CD4-positive, CD25-positive, alpha-beta regulatory T cell (primary cell): ENCODE measurements around the gene EME1. TPM values are rescaled to one million over a fixed set of nuclear protein-coding genes. Genes with fewer than 3 reads are reported as not detected.

Experiments
- ATAC-seq, 2 donors: fragments of 150-1000 bp; cut with Tn5 transposase; one replicate each; pipeline ENCODE4 v1.10.0; 2021; ENCODE audit warnings: low read depth in 2 of 2, moderate number of reproducible peaks in 2 of 2, moderate library complexity in 1 of 2
- DNase-seq, 3 donors: peaks; one replicate each; pipeline versions ENCODE4 v3.0.0 to v3.0.0-alpha.2; 2012 to 2022; ENCODE audit warnings: mixed read lengths in 1 of 3
- H3K27ac ChIP-seq: one replicate; pipeline ENCODE4 v1.7.0; 2013; ENCODE audit warnings: mild to moderate bottlenecking, low read length; ENCODE audit not compliant: insufficient read depth, poor library complexity, severe bottlenecking
- H3K27me3 ChIP-seq: one replicate; pipeline ENCODE4 v1.7.0; 2013; ENCODE audit warnings: low read length; ENCODE audit not compliant: control insufficient read depth, insufficient read depth
- H3K36me3 ChIP-seq: one replicate; pipeline ENCODE4 v1.7.0; 2013; ENCODE audit warnings: mild to moderate bottlenecking, low read length, moderate library complexity; ENCODE audit not compliant: control insufficient read depth, insufficient read depth
- H3K4me1 ChIP-seq: 2 replicates; pipeline ENCODE4 v1.7.0; 2013; ENCODE audit warnings: mild to moderate bottlenecking, low read length; ENCODE audit not compliant: insufficient read depth, control insufficient read depth, poor library complexity, severe bottlenecking
- H3K4me3 ChIP-seq: one replicate; pipeline ENCODE4 v1.7.0; 2013; ENCODE audit warnings: low read depth, mild to moderate bottlenecking, low read length, moderate library complexity
- H3K9me3 ChIP-seq, 2 experiments: 1 replicate in 1 of 2; 2 replicates in 1 of 2; pipeline ENCODE4 v1.7.0; 2013; ENCODE audit warnings: low read length in 2 of 2, mild to moderate bottlenecking in 1 of 2, moderate library complexity in 1 of 2; ENCODE audit not compliant: control insufficient read depth in 2 of 2
- H3K27ac Mint-ChIP-seq, 3 donors: one replicate each; pipeline ENCODE4 v1.8.0; 2020 to 2022; ENCODE audit warnings: mild to moderate bottlenecking in 3 of 3, mixed read lengths in 3 of 3, moderate library complexity in 2 of 3
- H3K27me3 Mint-ChIP-seq: one replicate; pipeline ENCODE4 v1.8.0; 2022; ENCODE audit warnings: mild to moderate bottlenecking, mixed read lengths
- H3K36me3 Mint-ChIP-seq: one replicate; pipeline ENCODE4 v1.8.0; 2020; ENCODE audit warnings: mixed read lengths
- H3K4me1 Mint-ChIP-seq, 4 donors: one replicate each; pipeline ENCODE4 v1.8.0; 2020 to 2022; ENCODE audit warnings: mixed read lengths in 4 of 4, mild to moderate bottlenecking in 1 of 4
- H3K4me3 Mint-ChIP-seq, 4 donors: one replicate each; pipeline ENCODE4 v1.8.0; 2020 to 2022; ENCODE audit warnings: mild to moderate bottlenecking in 4 of 4, mixed read lengths in 4 of 4, moderate library complexity in 3 of 4
- H3K9me3 Mint-ChIP-seq, 7 donors: one replicate each; pipeline ENCODE4 v1.8.0; 2020 to 2022; ENCODE audit warnings: mixed read lengths in 7 of 7, mild to moderate bottlenecking in 3 of 7, moderate library complexity in 2 of 7
- polyA plus RNA-seq, 4 donors: library from polyadenylated mRNA; unstranded; fragments of 300-500 nt; fragmentation: Illumina TruSeq; gene quantifications; one replicate each; pipeline ENCODE4 v1.2.3, GENCODE V29; 2021
- total RNA-seq: library from RNA; stranded (reverse); gene quantifications from one replicate; pipeline ENCODE4 v1.2.3, GENCODE V29; 2022

EME1 gene
- total and polyA plus RNA-seq, 5 donors from 2014 or later: 0.49 to 1.5 (median 0.70) TPM; not detected in 1

- Mint-ChIP-seq H3K36me3 (peaks cover 43% of the 10 kb centered on the region), H3K27me3 (no peaks in the 10 kb centered on the region), H3K9me3 (no peaks in the 10 kb centered on the region), H3K4me3 (no peak overlapping the region), H3K27ac (peak overlapping the region in 1 of 3 donors; percentile 60), H3K4me1 (peaks cover 7 to 25% (median 19%) of the 10 kb centered on the region in 4 donors)
- peaks cover 54% of the 10 kb centered on the region for H3K36me3 ChIP-seq
- no peaks in the 10 kb centered on the region for H3K9me3 ChIP-seq
- H3K27me3 ChIP-seq: no peaks in the 10 kb centered on the region
- DNase-seq: no peak
- no peak for ATAC-seq
- H3K4me3 ChIP-seq: no peak overlapping the region
- no peak overlapping the region for H3K27ac ChIP-seq
- peaks cover 16% of the 10 kb centered on the region for H3K4me1 ChIP-seq
Observed at GRCh38 chr17:50367401-50367800, 5.6 kb upstream of the EME1 start.

- peak overlapping the region in 2 of 4 donors; percentile 27 to 59 for H3K4me3 Mint-ChIP-seq
- peaks cover 14 to 34% (median 23%) of the 10 kb centered on the region in 4 donors for H3K4me1 Mint-ChIP-seq
- ATAC-seq: no peak
- Histone ChIP-seq H3K4me3 (no peak overlapping the region), H3K27ac (no peak overlapping the region), H3K9me3 (no peaks in the 10 kb centered on the region), H3K36me3 (peaks cover 50% of the 10 kb centered on the region), H3K27me3 (no peaks in the 10 kb centered on the region), H3K4me1 (peaks cover 21% of the 10 kb centered on the region)
- no peak for DNase-seq
- peaks cover 43% of the 10 kb centered on the region for H3K36me3 Mint-ChIP-seq
- no peaks in the 10 kb centered on the region for H3K9me3 Mint-ChIP-seq
- H3K27me3 Mint-ChIP-seq: no peaks in the 10 kb centered on the region
- H3K27ac Mint-ChIP-seq: no peak overlapping the region
Observed at GRCh38 chr17:50370052-50370451, 3.0 kb upstream of the EME1 start.

- H3K27me3 ChIP-seq: no peaks in the 10 kb centered on the region
- H3K27ac ChIP-seq: no peak overlapping the region
- H3K9me3 ChIP-seq: no peaks in the 10 kb centered on the region
- peaks cover 39% of the 10 kb centered on the region for H3K36me3 ChIP-seq
- H3K27ac Mint-ChIP-seq: peak overlapping the region in 2 of 3 donors; percentile 52 to 72
- H3K27me3 Mint-ChIP-seq: no peaks in the 10 kb centered on the region
- no peaks in the 10 kb centered on the region for H3K9me3 Mint-ChIP-seq
- peak overlapping the region; percentile 1 for H3K4me3 ChIP-seq
- ATAC-seq (no peak), DNase-seq (no peak)
- peaks cover 37% of the 10 kb centered on the region for H3K36me3 Mint-ChIP-seq
- H3K4me3 Mint-ChIP-seq: peak overlapping the region; percentile 92 to 100 (median 96)
- peaks cover 14 to 32% (median 23%) of the 10 kb centered on the region in 4 donors for H3K4me1 Mint-ChIP-seq
- H3K4me1 ChIP-seq: peaks cover 21% of the 10 kb centered on the region
Observed at GRCh38 chr17:50371526-50371925, 1.5 kb upstream of the EME1 start.

GRCh38 chr17:50372222-50372757 lies 739 bp upstream of the EME1 start:
- H3K4me3 ChIP-seq: peak overlapping the region; percentile 97
- H3K9me3 ChIP-seq: no peaks in the 10 kb centered on the region
- Mint-ChIP-seq H3K4me1 (peaks cover 14 to 32% (median 23%) of the 10 kb centered on the region in 4 donors), H3K27ac (peak overlapping the region; percentile 99 to 100 (median 100)), H3K36me3 (peaks cover 37% of the 10 kb centered on the region), H3K9me3 (no peaks in the 10 kb centered on the region), H3K27me3 (no peaks in the 10 kb centered on the region), H3K4me3 (peak overlapping the region; percentile 92 to 100 (median 96))
- H3K4me1 ChIP-seq: peaks cover 21% of the 10 kb centered on the region
- H3K36me3 ChIP-seq: peaks cover 32% of the 10 kb centered on the region
- ATAC-seq (no peak), DNase-seq (no peak)
- peak overlapping the region; percentile 97 for H3K27ac ChIP-seq
- no peaks in the 10 kb centered on the region for H3K27me3 ChIP-seq

GRCh38 chr17:50373705-50374104 lies 676 bp downstream of the EME1 start:
- peaks cover 27% of the 10 kb centered on the region for H3K36me3 Mint-ChIP-seq
- Histone ChIP-seq H3K4me1 (peaks cover 21% of the 10 kb centered on the region), H3K27me3 (no peaks in the 10 kb centered on the region), H3K9me3 (no peaks in the 10 kb centered on the region), H3K4me3 (peak overlapping the region; percentile 97), H3K27ac (no peak overlapping the region), H3K36me3 (peaks cover 19% of the 10 kb centered on the region)
- no peaks in the 10 kb centered on the region for H3K27me3 Mint-ChIP-seq
- ATAC-seq (no peak), DNase-seq (no peak)
- peak overlapping the region in 3 of 4 donors; percentile 92 to 100 (median 97) for H3K4me3 Mint-ChIP-seq
- H3K9me3 Mint-ChIP-seq: no peaks in the 10 kb centered on the region
- peaks cover 11 to 32% (median 22%) of the 10 kb centered on the region in 4 donors for H3K4me1 Mint-ChIP-seq
- peak overlapping the region in 1 of 3 donors; percentile 99 for H3K27ac Mint-ChIP-seq

- ATAC-seq: no peak
- Histone ChIP-seq H3K36me3 (peaks cover 6% of the 10 kb centered on the region), H3K4me1 (peaks cover 21% of the 10 kb centered on the region), H3K9me3 (no peaks in the 10 kb centered on the region), H3K27ac (no peak overlapping the region), H3K27me3 (no peaks in the 10 kb centered on the region), H3K4me3 (no peak overlapping the region)
- H3K4me1 Mint-ChIP-seq: peaks cover 9 to 28% (median 20%) of the 10 kb centered on the region in 4 donors
- H3K27me3 Mint-ChIP-seq: no peaks in the 10 kb centered on the region
- peaks cover 10% of the 10 kb centered on the region for H3K36me3 Mint-ChIP-seq
- no peaks in the 10 kb centered on the region for H3K9me3 Mint-ChIP-seq
- no peak overlapping the region for H3K4me3 Mint-ChIP-seq
- peak overlapping the region in 1 of 3 donors; percentile 94 for H3K27ac Mint-ChIP-seq
- DNase-seq: no peak
Observed at GRCh38 chr17:50375858-50376538, 3.0 kb downstream of the EME1 start.

GRCh38 chr17:50379351-50380132 lies 6.5 kb downstream of the EME1 start:
- DNase-seq: no peak
- H3K27ac ChIP-seq: no peak overlapping the region
- H3K27ac Mint-ChIP-seq: peak overlapping the region in 1 of 3 donors; percentile 74

More at GRCh38 chr17:50379351-50380132, 6.5 kb downstream of the EME1 start:
- no peak for ATAC-seq
- Histone ChIP-seq H3K36me3 (peaks cover 39% of the 10 kb centered on the region), H3K27me3 (no peaks in the 10 kb centered on the region), H3K4me1 (no peaks in the 10 kb centered on the region), H3K9me3 (no peaks in the 10 kb centered on the region), H3K4me3 (no peak overlapping the region)
- no peak overlapping the region for H3K4me3 Mint-ChIP-seq
- H3K4me1 Mint-ChIP-seq: peaks cover 0 to 5% (median 0%) of the 10 kb centered on the region in 4 donors
- H3K9me3 Mint-ChIP-seq: no peaks in the 10 kb centered on the region
- no peaks in the 10 kb centered on the region for H3K27me3 Mint-ChIP-seq
- H3K36me3 Mint-ChIP-seq: peaks cover 23% of the 10 kb centered on the region
